CD4-positive, alpha-beta T cell (primary cell): Measurements from ENCODE around the gene ITLN2. TPM values are rescaled to one million over a fixed set of nuclear protein-coding genes. Genes with fewer than 3 reads are reported as not detected.

Source experiments
- ATAC-seq: fragments of 200-7000 bp; cut with Tn5 transposase; one replicate; pipeline ENCODE4 v1.10.0; 2022; ENCODE audit warnings: mild to moderate bottlenecking; ENCODE audit not compliant: poor library complexity
- CTCF ChIA-PET: fragments of 350-600 bp; sonication (Branson Sonifier 250); formaldehyde crosslinking; loops from one replicate; lab custom pipeline; 2021; ENCODE audit warnings: antibody characterized with exemption, inconsistent platforms; lab: Charles Lee
- POLR2A ChIA-PET: fragments of 350-600 bp; sonication (Branson Sonifier 250); formaldehyde crosslinking; loops from one replicate; lab custom pipeline; 2021; ENCODE audit warnings: antibody characterized with exemption, inconsistent platforms; lab: Charles Lee
- DNase-seq, 14 experiments: peaks; one replicate each; pipeline ENCODE4 v3.0.0-alpha.2; 2013 to 2020; ENCODE audit warnings: mixed read lengths in 2 of 14
- H3K27ac ChIP-seq, 2 donors: one replicate each; pipeline versions ENCODE4 v1.5.1 to v1.7.0; 2013; ENCODE audit warnings: low read length in 2 of 2, low read depth in 1 of 2, mild to moderate bottlenecking in 1 of 2
- H3K27me3 ChIP-seq, 2 experiments: 1 replicate in 1 of 2; 2 replicates in 1 of 2; pipeline versions ENCODE4 v1.6.1 to v1.7.0; 2013; ENCODE audit warnings: low read length in 2 of 2, control low read depth in 1 of 2, mild to moderate bottlenecking in 1 of 2, moderate library complexity in 1 of 2; ENCODE audit not compliant: insufficient read depth in 2 of 2, control insufficient read depth in 1 of 2
- H3K36me3 ChIP-seq: one replicate; pipeline ENCODE4 v1.6.1; 2013; ENCODE audit warnings: low read length, control low read depth; ENCODE audit not compliant: insufficient read depth
- H3K4me1 ChIP-seq: one replicate; pipeline ENCODE4 v1.6.1; 2013; ENCODE audit warnings: low read length, control low read depth; ENCODE audit not compliant: insufficient read depth
- H3K4me3 ChIP-seq: one replicate; pipeline ENCODE4 v1.5.1; 2013; ENCODE audit warnings: mild to moderate bottlenecking, low read length, moderate library complexity
- H3K9me3 ChIP-seq, 2 experiments: 1 replicate in 1 of 2; 2 replicates in 1 of 2; pipeline versions ENCODE4 v1.6.1 to v1.7.0; 2013; ENCODE audit warnings: low read length in 2 of 2, mild to moderate bottlenecking in 2 of 2, control low read depth in 1 of 2, moderate library complexity in 1 of 2; ENCODE audit not compliant: control insufficient read depth in 1 of 2, insufficient read depth in 1 of 2
- H3K27ac Mint-ChIP-seq: one replicate; pipeline ENCODE4 v1.8.0; 2020; ENCODE audit warnings: mixed read lengths
- H3K27me3 Mint-ChIP-seq: one replicate; pipeline ENCODE4 v1.8.0; 2021; ENCODE audit warnings: mixed read lengths
- H3K36me3 Mint-ChIP-seq: one replicate; pipeline ENCODE4 v1.8.0; 2021; ENCODE audit warnings: low read depth, mixed read lengths
- H3K4me1 Mint-ChIP-seq: one replicate; pipeline ENCODE4 v1.8.0; 2021; ENCODE audit warnings: low read depth, mixed read lengths
- H3K4me3 Mint-ChIP-seq: one replicate; pipeline ENCODE4 v1.8.0; 2020; ENCODE audit warnings: mild to moderate bottlenecking, mixed read lengths
- H3K9me3 Mint-ChIP-seq: one replicate; pipeline ENCODE4 v1.8.0; 2020; ENCODE audit warnings: mixed read lengths
- intact Hi-C, 2 experiments: fragments of 100-400 bp; cut with DNase I in 1 of 2; cut with micrococcal nuclease in 1 of 2; formaldehyde crosslinking; loops; one replicate each; pipeline versions ENCODE4 v1.15.1 to v1.9.0; 2023 to 2025; cut with DNase I, micrococcal nuclease
- total RNA-seq, 174 experiments: library from RNA in 2 of 174; stranded (reverse) in 2 of 174; gene quantifications; one replicate each; pipeline ENCODE4 v1.2.3 and lab custom pipeline; 2021 to 2026
- TF ChIP-seq, protein P1 (sequence below): fragments of 200-600 bp; IDR thresholded peaks from one replicate; pipeline ENCODE4 v1.8.0; 2022; ENCODE audit warnings: antibody characterized with exemption, mild to moderate bottlenecking

The ITLN2 gene
- total RNA-seq, 2 experiments from 2014 or later = not detected

GRCh38 chr1:160973491-160973890 is 18.9 kb upstream of the ITLN2 start:
- H3K9me3 Mint-ChIP-seq = no peaks in the 10 kb centered on the region
- no peaks in the 10 kb centered on the region for H3K4me1 ChIP-seq
- no peaks in the 10 kb centered on the region for H3K4me1 Mint-ChIP-seq
- no peak overlapping the region for H3K4me3 ChIP-seq
- H3K36me3 ChIP-seq = no peaks in the 10 kb centered on the region
- H3K9me3 ChIP-seq = no peaks in the 10 kb centered on the region
- H3K36me3 Mint-ChIP-seq = no peaks in the 10 kb centered on the region
- H3K27ac ChIP-seq = no peak overlapping the region
- ChIA-PET CTCF (interaction anchor here (0.7 to 1.0 kb wide), 2 partner anchors 113 to 117 kb away, joined by 3 to 4 read pairs; no protein-coding TSS in a partner anchor), POLR2A (interaction anchor here (0.6 kb wide), 1 partner anchor 133 kb away, joined by 3 read pairs; no protein-coding TSS in a partner anchor)
- DNase-seq (no peak), ATAC-seq (no peak)
- H3K4me3 Mint-ChIP-seq = no peak overlapping the region
- intact Hi-C loops = no loop called here
- TF ChIP-seq, protein P1, sequence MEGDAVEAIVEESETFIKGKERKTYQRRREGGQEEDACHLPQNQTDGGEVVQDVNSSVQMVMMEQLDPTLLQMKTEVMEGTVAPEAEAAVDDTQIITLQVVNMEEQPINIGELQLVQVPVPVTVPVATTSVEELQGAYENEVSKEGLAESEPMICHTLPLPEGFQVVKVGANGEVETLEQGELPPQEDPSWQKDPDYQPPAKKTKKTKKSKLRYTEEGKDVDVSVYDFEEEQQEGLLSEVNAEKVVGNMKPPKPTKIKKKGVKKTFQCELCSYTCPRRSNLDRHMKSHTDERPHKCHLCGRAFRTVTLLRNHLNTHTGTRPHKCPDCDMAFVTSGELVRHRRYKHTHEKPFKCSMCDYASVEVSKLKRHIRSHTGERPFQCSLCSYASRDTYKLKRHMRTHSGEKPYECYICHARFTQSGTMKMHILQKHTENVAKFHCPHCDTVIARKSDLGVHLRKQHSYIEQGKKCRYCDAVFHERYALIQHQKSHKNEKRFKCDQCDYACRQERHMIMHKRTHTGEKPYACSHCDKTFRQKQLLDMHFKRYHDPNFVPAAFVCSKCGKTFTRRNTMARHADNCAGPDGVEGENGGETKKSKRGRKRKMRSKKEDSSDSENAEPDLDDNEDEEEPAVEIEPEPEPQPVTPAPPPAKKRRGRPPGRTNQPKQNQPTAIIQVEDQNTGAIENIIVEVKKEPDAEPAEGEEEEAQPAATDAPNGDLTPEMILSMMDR = no peak
- no peaks in the 10 kb centered on the region for H3K27me3 ChIP-seq
- no peak overlapping the region for H3K27ac Mint-ChIP-seq
- H3K27me3 Mint-ChIP-seq = peaks cover 21% of the 10 kb centered on the region

DNA sequence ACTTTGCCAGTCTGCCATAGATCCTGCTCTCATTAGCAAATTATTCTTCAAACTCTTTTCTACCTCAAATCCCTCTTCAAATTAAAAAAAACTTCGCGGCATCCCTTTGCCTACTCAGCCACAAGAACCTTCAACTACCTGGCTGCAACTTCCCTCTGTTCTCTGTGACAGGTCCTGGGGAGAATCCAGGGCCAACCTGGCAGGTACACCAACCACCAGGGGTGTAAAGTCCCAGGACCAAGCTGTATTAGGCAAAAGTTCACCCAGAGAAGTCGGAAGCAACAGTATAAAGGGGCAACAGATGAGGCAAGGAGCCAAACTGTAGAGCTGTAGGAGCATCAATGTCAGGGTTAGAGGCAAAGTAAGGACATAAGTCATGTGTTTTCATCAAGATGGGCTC is 18.3 kb upstream of the ITLN2 start:
- H3K4me3 ChIP-seq = no peak overlapping the region
- no peak overlapping the region for H3K27ac Mint-ChIP-seq
- no peak overlapping the region for H3K4me3 Mint-ChIP-seq
- no peaks in the 10 kb centered on the region for H3K9me3 Mint-ChIP-seq
- ATAC-seq (no peak), DNase-seq (no peak)
- H3K36me3 ChIP-seq = no peaks in the 10 kb centered on the region
- no peaks in the 10 kb centered on the region for H3K36me3 Mint-ChIP-seq
- H3K4me1 Mint-ChIP-seq = no peaks in the 10 kb centered on the region
- no peak overlapping the region for H3K27ac ChIP-seq
- no peaks in the 10 kb centered on the region for H3K4me1 ChIP-seq
- no peaks in the 10 kb centered on the region for H3K9me3 ChIP-seq
- peaks cover 21% of the 10 kb centered on the region for H3K27me3 Mint-ChIP-seq
- H3K27me3 ChIP-seq = no peaks in the 10 kb centered on the region
- POLR2A ChIA-PET = no interaction called here
- intact Hi-C loops = no loop called here
- CTCF ChIA-PET = interaction anchor here (1.0 kb wide), 1 partner anchor 112 kb away, joined by 3 read pairs; no protein-coding TSS in a partner anchor
- TF ChIP-seq, protein P1 = no peak

GRCh38 chr1:160971618-160972056 is 17.0 kb upstream of the ITLN2 start:
- Mint-ChIP-seq H3K27me3 (peaks cover 21% of the 10 kb centered on the region), H3K9me3 (no peaks in the 10 kb centered on the region), H3K36me3 (no peaks in the 10 kb centered on the region), H3K4me3 (no peak overlapping the region), H3K4me1 (no peaks in the 10 kb centered on the region), H3K27ac (no peak overlapping the region)
- Histone ChIP-seq H3K9me3 (no peaks in the 10 kb centered on the region), H3K4me3 (no peak overlapping the region), H3K27me3 (no peaks in the 10 kb centered on the region), H3K36me3 (no peaks in the 10 kb centered on the region), H3K27ac (no peak overlapping the region), H3K4me1 (no peaks in the 10 kb centered on the region)
- ATAC-seq (no peak), DNase-seq (no peak)
- ChIA-PET CTCF (no interaction called here), POLR2A (no interaction called here)
- intact Hi-C loops = no loop called here
- TF ChIP-seq, protein P1 = no peak
